ENCODE measurements around the gene ARL10. TPM values are rescaled to one million over a fixed set of nuclear protein-coding genes. Genes with fewer than 3 reads are reported as not detected.

The ARL10 gene, protein sequence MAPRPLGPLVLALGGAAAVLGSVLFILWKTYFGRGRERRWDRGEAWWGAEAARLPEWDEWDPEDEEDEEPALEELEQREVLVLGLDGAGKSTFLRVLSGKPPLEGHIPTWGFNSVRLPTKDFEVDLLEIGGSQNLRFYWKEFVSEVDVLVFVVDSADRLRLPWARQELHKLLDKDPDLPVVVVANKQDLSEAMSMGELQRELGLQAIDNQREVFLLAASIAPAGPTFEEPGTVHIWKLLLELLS
- total RNA-seq = 9.4 and 9.9 TPM in 2 replicates

DNA sequence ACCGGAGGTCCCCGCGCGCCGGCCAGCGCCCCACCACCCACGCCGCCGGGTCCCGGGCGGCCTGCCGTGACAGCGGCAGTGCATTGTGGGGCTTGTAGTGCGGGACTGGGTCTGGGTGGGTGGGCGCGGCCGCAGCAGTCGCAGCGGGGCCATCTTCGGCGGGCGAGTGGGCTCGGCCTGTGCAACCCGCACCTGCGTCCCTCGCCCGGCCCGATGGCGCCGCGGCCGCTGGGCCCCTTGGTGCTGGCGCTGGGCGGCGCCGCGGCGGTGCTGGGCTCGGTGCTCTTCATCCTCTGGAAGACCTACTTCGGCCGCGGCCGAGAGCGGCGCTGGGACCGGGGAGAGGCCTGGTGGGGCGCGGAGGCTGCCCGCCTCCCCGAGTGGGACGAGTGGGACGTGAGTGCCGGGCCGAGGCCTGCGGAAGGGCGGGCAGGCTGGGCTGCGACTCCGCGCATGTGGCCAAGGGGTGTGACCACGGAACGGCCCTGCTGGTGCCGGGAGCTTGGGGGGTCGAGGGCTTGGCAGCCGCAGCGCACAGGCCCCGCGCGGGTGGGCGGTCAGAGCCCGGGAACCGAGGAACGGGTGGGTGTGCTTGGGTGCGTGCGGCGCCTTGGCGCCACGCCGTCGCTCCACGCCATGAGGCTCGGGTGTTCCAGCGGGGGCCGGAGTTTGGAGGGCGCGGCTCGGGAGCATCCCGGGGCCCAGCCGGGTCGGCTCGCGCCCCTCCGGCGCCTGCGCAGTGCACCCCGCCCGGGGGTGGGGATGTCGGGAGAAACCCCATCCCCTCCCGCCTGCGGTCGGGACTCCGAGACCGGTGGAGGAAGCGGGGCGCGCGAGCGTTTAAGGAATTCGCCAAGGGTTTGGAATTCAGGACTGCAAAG, at the start of gene ARL10:
Gene ARL10 (plus strand): TSS at position 137 of the 881 bp plus-strand sequence. CDS start 77 bp downstream, at position 214.

DNA sequence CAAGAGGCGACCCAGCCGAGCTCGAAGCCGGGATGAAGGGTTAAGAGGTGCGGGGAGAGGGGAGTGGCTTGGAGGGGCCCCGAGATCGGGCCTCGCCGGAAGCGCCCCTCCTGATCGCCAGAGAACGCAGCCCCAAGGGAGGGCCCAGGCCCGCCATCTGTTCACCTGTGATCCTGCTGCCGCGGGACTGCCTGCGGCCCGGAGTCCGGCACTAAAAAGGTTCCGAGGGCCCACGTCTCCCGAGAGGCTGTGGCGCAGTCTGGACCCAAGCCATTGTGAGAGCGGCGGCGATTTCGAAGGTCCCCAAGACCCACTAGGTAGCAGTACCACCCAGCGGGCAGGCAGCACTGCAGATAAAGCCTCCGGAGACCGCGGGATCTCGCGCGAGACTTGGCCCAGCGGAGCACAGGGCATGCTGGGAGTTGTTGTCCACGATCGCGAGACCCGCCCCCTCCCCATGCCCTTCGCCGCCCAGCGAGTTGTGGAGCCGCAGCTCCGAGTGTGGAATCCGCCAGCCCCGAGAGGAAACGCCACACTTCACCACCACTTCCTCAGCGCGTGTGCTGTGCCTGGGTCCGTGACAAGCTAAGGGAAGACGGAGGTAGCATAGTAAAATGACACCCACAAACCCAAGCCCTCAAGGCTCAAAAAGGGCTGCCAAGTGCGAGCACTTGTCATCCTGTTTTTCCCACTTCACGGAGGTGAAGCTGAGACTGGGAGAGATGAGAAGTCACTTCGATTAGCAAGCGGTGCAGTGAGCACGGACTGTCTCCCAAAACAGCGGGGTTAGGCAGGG, 3.7 kb upstream of the ARL10 start, which contains the start of gene KIAA1191:
Gene KIAA1191 (minus strand): TSS at position 328 of the 796 bp plus-strand sequence. CDS start 2,256 bp downstream, outside the sequence.

DNA sequence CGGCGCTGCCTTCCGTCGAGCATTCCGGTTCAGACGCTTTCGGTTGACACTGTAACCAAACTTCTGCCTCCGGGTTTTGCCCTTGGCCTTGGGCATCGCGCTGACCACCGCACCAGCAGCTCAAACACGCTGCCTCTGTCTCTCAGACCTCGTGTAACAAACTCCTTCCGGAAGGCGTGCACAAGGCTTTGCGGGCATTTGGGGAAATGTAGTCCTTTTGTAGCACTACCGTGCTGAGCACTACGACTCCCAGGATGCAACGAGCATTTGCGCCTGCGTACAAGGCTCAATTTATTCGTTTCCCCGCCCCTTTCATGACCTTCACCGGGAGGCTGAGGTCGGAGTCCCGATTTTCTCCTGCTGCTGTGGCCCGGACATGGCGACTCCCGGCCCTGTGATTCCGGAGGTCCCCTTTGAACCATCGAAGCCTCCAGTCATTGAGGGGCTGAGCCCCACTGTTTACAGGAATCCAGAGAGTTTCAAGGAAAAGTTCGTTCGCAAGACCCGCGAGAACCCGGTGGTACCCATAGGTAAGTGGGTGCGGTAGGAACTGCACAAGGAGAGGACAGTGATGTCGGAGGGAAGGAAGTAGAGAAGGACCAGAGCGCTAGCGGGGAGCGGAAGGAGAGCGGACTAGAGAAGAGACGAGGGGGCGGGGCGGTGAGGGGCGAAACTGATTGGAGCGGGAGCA, 23.3 kb downstream of the ARL10 start, which contains the start of the genes HIGD2A and NOP16:
Gene HIGD2A (plus strand): TSS at position 308 of the 691 bp plus-strand sequence. CDS start 69 bp downstream, at position 377.
Gene NOP16 (minus strand): TSS at position 155 of the 691 bp plus-strand sequence. CDS start 59 bp downstream, at position 96.

DNA sequence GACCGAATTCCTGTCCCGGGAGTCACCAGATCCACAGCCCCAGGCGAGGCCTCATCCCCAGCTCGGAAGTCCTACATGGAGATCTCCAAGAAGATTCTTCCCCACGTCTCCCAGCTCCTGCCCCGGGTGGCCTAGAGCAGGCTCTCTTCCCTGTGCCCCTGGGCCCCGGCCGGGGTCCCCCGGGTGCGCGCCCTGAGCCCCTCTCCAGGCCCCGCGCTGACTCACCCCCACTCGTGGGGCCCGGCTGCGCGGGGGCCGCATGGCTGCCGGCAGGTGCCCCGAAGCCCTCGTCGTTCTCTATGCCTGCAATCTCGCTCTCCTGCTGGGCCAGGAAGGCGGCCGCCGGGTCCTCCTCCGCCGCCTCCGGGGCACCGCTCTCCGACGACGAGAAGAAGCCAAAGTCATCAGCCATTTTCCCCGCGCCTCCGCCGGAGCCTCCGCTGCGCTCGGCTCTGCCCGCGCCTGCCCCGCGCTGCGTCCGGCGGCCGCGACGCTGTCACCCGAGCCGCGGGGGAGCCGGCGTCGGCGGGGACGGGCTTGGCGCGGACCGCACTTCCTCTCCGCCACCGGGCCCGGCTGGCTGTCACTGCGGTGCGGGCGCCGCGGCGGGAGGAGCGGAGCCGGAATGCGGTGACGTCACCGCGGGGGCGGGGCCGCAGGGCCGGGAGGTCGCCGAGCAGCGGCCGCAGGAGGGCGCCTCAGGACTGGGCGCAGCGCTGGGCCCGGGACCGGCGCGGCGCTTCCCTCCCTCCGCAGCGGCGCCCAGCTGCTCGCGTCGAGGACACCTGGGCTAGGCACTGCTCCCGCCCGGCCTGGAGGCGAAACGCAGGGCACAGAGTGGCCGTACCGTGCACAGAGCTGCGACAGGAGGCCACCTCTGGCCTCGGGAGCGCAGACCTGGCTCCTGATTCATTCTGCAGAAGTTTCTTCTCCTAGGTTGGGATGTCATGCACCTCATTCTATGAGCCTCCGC, 51.0 kb downstream of the ARL10 start, which contains the start of gene CLTB:
Gene CLTB (minus strand): TSS at position 588 of the 973 bp plus-strand sequence. CDS start 176 bp downstream, at position 412.

Other genes with a start within 250 kb of the ARL10 start
- gene SIMC1, start 127.1 kb upstream of the ARL10 start, total RNA-seq = 3.1 and 3.3 TPM in 2 replicates
- 116 and 128 TPM in 2 replicates for gene KIAA1191, start 3.7 kb upstream of the ARL10 start, total RNA-seq
- 9.6 and 26.1 TPM in 2 replicates for gene NOP16, start 23.1 kb downstream of the ARL10 start, total RNA-seq
- gene HIGD2A, start 23.3 kb downstream of the ARL10 start, total RNA-seq = 16.7 and 21.7 TPM in 2 replicates
- 95.0 and 155 TPM in 2 replicates for gene CLTB, start 51.1 kb downstream of the ARL10 start, total RNA-seq
- 28.8 and 42.2 TPM in 2 replicates for gene FAF2, start 82.9 kb downstream of the ARL10 start, total RNA-seq
- 0.58 and 1.4 TPM in 2 replicates for gene RNF44, start 171.9 kb downstream of the ARL10 start, total RNA-seq
- gene CDHR2, start 183.9 kb downstream of the ARL10 start, total RNA-seq = not detected in 2 replicates
- 1.7 and 6.1 TPM in 2 replicates for gene GPRIN1, start 244.7 kb downstream of the ARL10 start, total RNA-seq

Measured in regular cardiac myocyte (primary cell).